Measurements from ENCODE around the gene ZEB2. TPM values are rescaled to one million over a fixed set of nuclear protein-coding genes. Genes with fewer than 3 reads are reported as not detected.

Gene ZEB2
- 12.4 and 21.0 TPM in 2 replicates for total RNA-seq

DNA sequence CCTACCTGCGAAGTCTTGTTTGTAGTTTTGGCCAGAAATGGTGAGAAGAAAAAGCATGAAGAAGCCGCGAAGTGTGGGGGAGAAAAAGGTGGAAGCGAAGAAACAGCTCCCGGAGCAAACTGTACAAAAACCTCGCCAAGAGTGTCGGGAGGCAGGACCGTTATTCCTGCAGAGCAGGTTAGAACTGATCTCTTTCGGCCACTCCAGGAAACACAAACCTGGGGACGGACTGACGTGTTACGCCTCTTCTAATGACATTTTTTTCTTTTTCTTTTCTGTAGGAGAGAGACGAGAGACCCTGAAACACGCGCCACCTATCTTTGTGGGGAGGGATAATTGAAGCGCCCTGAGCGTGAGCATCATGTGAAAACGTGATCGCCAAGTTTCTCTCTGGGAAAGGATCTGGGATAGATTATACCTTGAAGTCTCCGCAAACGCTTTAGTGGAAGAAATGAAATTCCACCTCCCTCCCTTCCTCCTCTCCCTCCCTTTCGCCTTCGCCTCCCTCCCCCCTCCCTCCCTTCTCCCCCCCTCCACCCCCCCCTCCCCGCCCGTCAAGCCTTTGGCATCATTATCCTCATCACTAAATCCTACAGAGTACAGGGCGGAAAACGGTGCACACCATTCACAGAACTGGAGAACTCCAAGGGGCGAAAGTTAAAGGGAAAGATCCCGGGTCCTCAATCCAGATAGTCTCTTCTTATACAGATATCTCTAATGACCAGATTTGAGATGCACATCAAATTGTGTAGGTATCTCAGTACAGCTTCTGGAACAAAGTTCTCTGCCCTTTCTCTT is at the start of gene ZEB2:
TSS of gene ZEB2 (minus strand) at position 186 of the 798 bp plus-strand sequence. CDS start 2,769 bp downstream, outside the sequence.

